NCI-H345 treated with DMSO at 0.1 percent for 48 hours (cell line): ENCODE measurements around the gene SLC25A15.
"Not testable (repeated sequence)": the region's sequence is repeated elsewhere in the genome, so short reads cannot be mapped to it uniquely, and the experiment has no call there.

ENCODE experiments used
- DNase-seq: peaks from one replicate; lab custom pipeline; 2025; ENCODE audit not compliant: unreplicated experiment; lab: John Stamatoyannopoulos, UW

SLC25A15 gene

DNA sequence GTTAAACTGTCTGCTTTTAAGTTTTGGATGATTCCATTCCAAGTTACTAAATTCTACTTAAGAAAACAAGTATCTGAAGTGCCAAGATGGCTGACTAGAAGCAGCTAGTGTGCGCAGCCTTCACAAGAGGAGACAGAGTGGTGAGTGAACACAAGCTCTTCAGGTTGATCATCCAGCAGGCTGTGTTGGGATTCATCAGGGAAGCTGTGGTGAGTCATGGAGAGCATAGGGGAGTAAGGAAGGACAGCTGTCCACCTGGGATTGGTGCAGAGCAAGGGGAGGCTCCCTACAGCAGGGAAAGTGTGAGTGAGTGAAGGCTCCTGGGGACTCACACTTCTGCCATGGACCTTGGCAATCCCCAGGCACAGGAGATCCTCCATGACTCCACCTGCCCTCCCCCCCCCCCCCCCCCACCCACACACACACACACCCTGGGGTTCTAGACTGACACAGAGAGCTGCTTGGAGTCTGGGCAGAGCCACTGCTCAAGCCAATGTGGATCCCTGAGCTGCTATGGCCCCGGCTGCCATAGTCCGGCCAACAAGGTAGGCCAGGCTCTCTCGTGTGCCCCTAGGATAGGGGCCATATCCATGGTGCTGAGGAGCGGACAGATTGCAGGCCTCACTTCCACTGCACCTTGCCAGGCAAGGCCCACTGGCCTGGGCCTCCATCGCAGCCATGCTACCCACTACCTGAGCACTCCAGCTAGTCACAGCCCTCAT is 23.5 kb downstream of the SLC25A15 start:
- DNase-seq: no peak

- no peak for DNase-seq
Measured at GRCh38 chr13:40813667-40814454, 24.4 kb downstream of the SLC25A15 start.

DNA sequence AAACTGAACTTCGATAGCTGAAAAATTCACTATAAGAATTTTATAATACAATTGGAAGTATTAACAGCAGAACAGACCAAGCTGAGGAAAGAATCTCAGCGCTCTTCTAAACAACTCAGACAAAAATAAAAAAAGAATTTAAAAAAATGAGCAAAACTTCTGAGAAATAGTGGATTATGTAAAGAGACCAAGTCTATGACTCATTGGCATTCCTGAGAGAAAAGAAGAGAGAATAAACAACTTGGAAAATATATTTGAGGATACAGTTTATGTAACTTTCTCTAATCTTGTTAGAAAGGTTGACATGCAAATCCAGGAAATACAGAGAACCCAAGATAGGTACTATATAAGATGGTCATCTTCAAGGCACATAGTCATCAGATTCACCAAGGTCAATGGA is 25.4 kb downstream of the SLC25A15 start:
- no peak for DNase-seq

DNA sequence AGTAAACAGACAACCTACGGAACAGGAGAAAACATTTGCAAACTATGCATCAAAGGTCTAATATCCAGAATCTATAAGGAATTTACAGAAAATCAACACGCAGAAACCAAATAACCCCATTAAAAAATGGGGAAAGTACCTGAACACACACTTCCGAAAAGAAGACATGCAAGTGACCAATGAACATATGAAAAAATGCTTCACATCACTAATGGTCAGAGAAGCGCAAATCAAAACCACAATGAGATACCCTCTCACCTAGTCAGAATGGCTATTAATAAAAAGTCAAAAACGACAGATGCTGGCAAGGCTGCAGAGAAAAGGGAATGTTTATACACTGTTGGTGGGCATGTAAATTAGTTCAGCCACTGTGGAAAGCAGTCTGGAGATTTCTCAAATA is 29.5 kb downstream of the SLC25A15 start:
- DNase-seq: no peak

DNA sequence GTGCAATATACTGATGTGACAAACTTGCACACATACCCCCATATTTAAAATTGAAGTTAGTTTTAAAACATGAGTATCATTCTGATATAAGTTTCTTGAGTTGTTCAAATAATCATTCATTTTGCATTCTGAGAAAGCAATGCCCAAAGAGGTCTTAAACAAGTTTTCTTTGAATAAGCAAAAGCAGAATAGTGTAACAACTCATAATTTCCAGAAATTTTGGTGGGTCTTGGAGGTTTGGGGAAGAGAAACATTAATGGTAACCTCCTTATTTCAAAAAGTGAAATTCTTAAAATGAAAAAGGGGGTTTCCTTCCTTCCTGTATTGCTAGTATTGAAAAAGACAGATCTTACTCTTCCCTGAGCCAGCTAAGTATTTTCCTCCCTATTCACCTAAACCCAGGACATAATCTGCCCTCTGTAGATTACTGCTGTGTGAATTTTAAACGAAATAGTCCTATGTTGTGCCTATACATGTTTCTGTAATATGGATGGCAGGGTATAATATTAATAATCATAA is 30.4 kb downstream of the SLC25A15 start:
- DNase-seq: no peak

- not testable (repeated sequence) for DNase-seq
Measured at GRCh38 chr13:40839725-40840124, 50.3 kb downstream of the SLC25A15 start.

DNA sequence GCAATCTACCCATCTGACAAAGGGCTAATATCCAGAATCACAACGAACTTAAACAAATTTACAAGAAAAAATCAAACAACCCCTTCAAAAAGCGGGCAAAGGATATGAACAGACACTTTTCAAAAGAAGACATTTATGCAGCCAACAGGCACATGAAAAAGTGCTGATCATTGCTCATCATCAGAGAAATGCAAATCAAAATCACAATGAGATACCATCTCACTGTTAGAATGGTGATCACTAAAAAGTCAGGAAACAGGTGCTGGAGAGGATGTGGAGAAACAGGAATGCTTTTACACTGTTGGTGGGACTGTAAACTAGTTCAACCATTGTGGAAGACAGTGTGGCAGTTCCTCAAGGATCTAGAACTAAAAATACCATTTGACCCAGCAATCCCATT is 51.5 kb downstream of the SLC25A15 start:
- not testable (repeated sequence) for DNase-seq
